Left renal cortex interstitium (tissue), 4 donors: ENCODE measurements around the gene TNFRSF1B. TPM values are rescaled to one million over a fixed set of nuclear protein-coding genes. Genes with fewer than 3 reads are reported as not detected.
"Not testable (repeated sequence)": the region's sequence is repeated elsewhere in the genome, so short reads cannot be mapped to it uniquely, and the experiment has no call there.

Experiments used
- DNase-seq, 4 donors: peaks; one replicate each; pipeline ENCODE4 v3.0.0-alpha.2; 2013; ENCODE audit warnings: low read depth in 4 of 4, low spot score in 2 of 4, missing footprints in 1 of 4
- polyA plus RNA-seq, 4 donors: library from polyadenylated mRNA; unstranded; fragments of 120-200 nt; gene quantifications; one replicate each; pipeline ENCODE4 v1.2.1, GENCODE V29; 2013; ENCODE audit not compliant: insufficient read length in 4 of 4

TNFRSF1B gene
- polyA plus RNA-seq, 4 donors, result 5.9 to 7.7 (median 6.7) TPM

DNA sequence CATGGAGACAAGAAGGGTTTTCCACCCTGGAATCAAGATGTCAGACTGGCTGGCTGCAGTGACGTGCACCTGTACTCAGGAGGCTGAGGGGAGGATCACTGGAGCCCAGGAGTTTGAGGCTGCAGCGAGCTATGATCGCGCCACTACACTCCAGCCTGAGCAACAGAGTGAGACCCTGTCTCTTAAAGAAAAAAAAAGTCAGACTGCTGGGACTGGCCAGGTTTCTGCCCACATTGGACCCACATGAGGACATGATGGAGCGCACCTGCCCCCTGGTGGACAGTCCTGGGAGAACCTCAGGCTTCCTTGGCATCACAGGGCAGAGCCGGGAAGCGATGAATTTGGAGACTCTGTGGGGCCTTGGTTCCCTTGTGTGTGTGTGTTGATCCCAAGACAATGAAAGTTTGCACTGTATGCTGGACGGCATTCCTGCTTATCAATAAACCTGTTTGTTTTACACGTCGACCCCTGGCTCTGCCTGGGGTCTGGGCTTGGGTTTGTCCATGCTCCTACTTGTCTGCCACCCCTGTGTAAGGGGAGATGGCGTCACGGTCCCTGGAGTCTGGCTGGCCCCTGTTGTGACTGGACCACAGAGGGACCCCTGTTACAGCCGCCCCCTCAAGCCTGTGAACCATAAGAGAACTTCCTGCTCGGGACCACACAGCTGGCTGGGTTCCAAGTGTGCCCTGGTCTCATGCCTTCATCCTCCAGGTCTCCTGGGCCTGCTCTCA, 42.1 kb downstream of the TNFRSF1B start:
- peak; percentile 60 to 86 (median 73) for DNase-seq

DNA sequence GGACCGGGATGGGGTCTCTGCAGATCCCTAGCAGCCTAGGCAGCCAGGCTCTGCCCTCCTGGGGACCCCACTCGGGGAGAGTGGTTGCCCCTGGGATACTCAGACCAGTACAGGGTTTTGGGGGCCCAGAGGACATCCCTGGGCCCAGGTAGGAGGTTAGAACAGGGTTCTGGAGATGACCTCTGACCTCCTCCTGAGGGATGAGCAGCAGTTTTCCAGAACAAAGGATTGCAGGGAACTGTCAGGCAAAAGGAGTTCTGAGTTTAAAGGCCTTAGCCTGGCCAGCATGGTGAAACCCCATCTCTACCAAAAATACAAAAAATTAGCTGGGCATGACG, 42.7 kb downstream of the TNFRSF1B start:
- DNase-seq, result no peak

DNA sequence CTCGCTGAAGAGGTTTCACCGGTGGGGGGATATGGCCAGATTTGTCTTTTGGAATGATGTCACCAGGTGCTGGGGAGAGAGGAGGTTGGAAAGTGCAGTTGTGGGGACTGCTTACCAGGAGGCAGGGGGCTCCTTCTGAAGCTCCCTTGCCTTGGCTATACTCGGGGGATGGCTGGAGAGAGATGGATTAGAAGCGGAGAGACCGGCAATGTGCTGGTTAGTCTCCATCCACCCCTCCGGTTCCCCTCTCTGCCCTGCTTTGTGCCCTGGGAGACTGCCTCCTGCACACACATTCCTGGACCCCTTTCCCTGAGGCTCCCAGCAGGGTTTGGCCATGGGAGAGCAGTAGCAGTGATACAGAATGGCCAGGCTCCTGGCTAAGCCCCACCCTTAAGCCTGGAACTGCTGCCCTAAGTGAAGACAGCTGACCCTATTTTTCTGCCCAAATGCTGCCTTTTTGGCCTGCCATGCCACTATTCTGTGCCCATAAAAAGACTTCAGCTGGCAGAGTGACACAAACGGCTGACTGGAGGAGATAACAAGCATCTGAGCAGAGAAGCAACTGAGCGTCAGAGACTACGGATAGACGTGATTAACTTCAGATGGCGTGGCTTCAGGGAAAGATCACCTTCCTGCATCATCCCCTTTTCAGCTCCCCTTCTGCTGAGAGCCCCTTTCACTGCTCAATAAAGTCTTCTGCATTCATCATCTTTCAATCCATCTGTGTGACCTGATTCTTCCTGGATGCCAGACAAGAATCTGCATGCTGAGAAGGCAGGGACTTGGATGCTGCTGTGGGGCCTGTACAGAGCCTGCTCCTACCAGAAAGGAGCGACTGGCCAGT, 48.5 kb downstream of the TNFRSF1B start:
- DNase-seq, result no peak

DNA sequence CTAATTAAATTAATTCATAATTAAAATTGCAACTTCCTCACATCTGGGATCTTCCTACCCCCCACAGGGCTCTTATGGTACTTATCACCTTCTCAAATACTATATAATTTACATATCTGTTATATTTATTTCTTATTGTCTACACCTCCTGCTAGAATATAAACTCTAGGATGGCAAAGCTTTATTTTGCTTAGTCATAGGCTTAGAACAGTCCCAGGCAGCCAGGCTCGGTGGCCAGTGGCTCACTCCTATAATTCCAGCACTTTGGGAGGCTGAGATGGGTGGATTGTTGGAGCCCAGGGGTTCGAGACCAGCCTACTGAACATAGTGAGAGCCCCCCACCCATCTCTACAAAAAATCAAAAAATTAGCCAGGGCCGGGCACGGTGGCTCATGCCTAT, 53.0 kb downstream of the TNFRSF1B start:
- no peak for DNase-seq

DNA sequence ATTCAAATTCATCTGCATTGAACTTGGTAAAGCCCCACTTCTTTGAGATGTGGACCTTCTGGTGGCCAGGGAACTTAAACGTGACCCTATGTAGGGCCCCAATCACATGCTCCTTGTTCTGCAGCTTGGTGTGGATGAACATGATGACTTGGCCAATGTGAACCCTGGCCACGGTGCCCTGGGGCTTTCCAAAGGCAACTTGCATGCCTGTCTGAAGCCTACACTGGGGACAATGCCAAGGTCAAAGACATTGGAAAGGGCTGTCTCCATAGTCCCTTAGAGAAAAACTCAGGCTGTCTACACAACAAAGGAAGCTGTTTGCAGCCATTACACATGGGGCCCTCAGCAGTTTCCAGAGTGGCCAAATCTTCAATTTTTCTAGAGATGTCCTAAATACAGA, 54.1 kb downstream of the TNFRSF1B start:
- DNase-seq, result no peak

DNA sequence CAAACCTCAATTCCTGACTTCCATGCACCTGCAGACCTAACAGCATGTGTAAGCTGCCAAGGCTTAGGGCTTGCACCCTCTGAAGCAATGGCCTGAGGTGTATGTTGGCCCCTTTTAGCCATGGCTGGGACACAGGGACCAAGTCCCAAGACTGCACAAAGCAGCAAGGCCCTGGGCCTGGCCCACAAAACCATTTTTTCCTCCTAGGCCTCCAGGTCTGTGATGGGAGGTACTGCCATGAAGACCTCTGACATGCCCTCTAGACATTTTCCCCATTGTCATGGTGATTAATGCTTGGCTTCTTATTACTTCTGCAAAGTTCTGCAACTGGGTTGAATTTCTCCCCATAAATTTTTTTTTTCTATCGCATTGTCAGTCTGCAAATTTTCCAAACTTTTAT, 55.9 kb downstream of the TNFRSF1B start:
- not testable (repeated sequence) for DNase-seq

DNA sequence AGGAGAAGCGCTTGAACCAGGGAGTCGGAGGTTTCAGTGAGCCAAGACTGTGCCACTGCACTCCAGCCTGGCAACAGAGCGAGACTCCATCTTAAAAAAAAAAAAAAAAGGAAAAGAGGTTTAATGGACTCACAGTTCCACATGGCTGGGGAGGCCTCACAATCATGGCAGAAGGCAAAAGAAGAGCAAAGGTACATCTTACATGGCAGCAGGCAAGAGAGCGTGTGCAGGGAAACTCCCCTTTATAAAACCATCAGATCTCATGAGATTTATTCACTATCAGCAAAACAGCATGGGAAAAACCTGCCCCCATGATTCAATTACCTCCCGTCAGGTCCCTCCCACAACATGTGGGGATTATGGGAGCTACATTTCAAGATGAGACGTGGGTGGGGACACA, 57.3 kb downstream of the TNFRSF1B start:
- not testable (repeated sequence) for DNase-seq

DNA sequence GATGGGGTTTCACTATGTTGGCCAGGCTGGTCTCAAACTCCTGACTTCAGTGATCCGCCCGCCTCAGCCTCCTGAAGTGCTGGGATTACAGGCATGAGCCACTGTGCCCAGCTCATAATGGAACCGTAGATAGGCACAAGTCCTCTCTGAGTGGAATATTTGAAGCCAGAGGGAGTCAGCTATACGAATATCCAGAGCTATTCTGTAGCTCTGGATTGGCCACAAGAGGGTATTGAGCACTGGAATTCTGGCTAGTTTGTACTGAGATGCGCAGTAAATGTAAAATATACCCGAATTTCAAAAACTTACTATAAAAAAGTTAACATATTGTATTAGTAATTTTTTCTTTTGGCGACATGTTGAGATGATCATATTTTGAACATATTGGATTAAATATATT, 62.2 kb downstream of the TNFRSF1B start:
- DNase-seq, result no peak

DNA sequence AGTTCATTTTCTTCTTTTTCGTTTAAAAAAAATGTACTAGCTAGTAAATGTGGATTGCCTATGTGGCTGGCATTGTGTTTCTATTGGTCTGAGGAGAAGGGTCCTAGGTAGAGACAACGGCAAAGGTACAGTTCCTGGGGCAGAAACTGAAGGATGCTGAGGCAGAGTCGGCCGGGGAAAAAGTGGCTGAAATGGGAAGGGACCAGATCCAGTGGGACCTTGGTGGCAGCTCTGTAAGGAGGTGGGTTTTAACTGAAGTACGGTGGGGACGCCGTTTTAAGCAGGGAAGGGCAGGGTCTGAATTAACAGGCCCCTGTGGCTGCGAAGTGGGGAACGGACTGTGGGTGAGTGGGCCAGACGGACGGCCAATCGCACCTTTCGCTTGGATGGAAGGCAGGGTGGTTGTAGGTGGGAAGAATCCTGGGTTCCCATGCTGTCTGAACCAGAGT, 62.6 kb downstream of the TNFRSF1B start:
- no peak for DNase-seq

DNA sequence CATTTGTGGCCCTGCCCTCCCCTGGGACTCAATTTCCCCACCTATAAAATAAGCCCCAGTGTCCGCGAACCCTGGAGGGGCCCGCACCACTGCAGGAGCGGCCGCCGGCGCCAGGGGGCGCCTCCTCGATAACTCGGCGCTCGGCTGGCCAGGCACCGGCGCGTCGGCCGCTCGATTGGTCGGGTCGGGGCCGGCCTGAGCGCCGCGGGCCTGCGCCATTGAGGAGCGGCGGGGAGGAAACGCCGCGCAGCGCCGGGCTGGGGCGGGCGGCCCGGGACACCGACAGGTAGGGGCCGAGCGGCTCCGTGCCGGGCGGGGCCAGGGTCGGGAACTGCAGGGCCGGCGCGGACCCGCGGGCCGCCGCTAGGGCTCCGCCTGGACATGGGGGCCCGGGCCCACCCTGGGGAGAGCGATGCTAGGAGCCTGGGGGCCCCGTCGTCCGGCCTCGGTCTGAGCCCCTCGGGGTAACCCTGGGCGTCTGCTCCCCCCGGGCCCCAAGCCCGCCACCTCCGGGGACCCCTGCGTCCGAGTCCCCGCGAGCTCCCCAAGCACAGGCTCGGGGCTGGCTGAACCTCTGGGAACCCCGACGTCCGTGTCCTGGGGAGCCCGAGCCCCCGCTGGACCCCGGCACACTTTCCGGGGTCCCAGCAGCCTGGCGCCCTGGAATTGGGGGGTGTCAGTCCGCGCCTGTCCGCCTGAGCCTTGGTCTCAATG, 63.2 kb downstream of the TNFRSF1B start, which contains the start of gene VPS13D:
Gene VPS13D, plus strand, starts transcription at position 196 of the 714 bp plus-strand sequence. CDS start 4,237 bp downstream, outside the sequence.
- peak in 1 of 4 donors; percentile 62 for DNase-seq

DNA sequence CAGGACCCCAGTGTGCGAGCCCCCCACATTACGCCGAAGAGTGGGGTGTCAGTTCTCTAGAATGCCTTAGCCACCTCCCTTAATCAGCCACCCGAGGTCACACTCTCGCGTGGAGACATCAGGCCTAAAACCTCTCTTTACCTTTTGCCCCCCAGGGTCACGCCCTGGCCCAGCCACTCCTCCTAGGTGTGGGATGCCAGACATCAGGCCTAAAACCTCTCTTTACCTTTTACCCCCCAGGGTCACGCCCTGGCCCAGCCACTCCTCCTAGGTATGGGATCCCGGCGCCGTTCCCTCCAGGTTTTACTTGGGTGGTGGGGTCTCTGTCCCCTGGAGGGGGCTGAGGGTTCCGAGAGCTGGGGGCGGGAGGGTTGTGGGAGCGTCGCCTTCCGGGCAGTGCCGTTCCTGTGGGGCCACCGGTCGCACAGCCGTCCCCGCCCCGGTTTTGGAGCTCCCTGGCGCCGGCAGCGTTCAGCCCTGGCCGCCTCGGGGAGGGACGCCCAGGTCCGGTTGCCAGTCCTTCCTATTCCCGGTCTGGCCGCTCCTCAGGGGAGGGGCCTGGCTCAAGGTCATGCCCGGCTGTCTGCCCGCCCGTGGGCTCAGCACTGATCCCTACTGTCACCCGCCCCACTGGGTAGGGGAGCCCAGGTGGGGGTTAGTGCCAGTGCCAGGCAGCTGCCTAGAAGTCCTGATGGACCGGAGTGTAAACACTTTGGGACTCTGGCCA, 63.9 kb downstream of the TNFRSF1B start:
- no peak for DNase-seq

DNA sequence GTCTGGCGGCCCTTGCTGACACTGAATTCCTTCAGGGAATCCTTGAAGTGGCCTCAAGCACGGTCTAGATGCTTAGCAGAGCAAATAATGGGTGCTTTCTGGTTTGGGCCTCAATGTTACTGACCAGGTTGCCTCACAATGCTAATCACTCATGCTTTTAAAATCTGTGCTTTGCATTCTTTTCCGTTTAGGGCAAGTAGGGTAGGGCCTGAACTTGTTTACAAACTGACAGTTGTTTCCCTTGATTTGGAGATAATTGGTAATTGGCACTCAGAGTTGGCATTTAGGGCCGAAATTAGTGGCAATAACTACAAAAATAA, 64.4 kb downstream of the TNFRSF1B start:
- DNase-seq, result no peak

DNA sequence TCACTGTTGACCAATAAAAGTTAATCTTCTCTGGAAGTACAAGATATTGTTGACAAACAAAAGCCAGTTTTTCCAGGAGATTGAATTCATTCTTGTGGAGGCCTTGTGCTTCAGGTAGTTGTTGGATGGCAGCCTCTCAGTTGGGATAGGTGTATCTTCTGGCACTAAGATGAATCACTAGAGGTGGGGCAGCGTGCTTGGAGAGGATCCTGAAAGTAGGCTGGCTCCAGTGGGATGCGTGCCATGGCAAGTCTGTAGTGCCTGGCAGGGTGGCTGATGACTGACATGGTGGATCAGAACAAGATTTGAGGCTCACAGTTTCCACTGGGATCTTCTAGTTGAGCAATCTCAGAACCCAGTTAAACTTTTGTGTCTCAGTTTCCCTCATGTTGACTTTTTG, 65.4 kb downstream of the TNFRSF1B start:
- DNase-seq, result no peak

DNA sequence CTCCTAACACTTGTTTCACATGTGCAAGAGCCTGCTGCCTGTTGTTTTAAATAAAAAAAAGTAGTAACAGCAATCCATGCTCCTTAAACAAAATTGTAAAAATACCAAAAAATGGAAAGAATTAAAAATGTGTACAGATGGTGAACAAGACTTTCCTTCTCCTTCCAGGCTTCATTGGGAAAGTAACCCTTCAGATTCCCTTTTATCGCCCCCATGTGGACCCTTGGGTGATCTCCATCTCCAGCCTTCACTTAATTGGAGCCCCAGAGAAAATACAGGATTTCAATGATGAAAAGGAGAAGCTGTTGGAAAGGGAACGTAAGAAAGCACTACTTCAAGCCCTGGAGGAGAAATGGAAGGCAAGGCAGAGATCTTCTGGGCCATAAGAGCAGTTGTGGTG, 77.3 kb downstream of the TNFRSF1B start:
- no peak for DNase-seq

DNA sequence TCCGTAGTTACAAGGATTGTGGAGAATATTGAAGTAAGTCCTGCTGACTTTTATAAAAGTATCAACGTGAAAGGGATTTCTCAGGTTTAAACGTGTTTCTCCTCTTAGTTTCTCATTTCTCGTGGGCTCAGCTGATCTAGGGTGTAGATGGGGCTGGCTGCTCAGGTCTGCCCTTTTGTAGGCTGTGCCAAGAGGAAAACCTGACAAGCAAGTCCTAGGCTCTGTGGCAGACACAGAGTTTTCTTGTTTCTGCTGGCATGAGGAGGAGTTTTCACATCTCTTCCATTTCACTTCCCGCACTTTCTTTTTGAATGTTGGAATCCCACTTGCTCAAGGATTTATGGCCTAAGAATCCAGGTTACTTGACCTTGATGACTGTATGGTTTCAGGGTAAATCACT, 77.8 kb downstream of the TNFRSF1B start:
- DNase-seq, result no peak

DNA sequence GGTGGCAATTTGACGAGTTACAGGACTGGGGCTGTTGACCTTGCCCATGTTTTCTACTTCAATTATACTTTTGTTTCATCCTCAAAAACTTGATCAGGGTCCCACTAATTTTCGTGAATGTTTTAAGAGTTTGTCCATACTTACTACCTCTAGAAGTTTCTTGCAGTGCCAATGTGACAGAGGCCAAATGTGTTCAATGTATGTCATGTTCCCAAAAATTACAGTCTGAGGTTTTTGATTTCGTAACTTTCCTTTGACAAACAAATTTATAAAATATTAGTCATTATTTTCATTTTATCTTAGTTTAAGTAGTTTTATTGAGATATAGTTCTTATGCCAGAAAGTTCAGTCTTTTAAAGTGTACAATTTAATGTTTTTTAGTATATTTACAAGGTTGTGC, 78.3 kb downstream of the TNFRSF1B start:
- DNase-seq, result no peak

DNA sequence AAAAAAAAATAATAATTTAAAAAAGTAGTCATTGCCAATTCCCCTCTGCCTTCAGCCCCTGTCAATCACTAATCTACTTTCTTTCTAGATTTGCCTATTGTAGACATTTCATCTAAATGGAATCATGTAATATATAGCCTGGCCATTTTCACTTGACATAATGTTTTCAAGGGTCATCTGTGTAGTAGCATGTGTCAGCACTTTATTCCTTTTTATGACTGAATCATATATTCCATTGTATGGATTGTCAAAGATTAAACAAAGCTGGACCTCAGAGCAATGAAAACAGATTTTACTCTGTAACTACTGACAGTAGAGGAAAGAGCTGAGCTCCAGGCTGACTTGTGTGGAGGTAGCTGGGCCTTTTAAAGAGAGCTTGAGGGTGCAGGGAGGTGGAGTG, 78.9 kb downstream of the TNFRSF1B start:
- DNase-seq, result no peak

DNA sequence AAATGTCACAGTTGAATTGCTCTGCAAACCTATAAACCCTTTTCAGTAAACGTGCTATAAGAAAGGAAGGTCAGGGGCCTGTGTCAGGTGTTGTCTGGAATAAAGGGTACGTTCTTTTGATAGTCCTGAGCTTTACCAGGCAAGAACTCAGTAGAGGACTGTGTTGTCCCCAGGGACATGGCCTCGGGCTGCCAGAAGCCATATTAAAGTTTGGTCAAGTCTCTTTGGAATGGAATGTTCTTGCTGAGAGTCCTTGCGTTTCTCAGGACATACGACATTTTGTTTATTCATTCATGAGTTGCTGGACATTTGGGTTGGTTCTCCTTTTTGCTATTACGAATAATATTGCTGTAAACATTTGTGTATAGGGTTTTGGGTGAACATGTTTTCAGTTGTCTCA, 79.8 kb downstream of the TNFRSF1B start:
- no peak for DNase-seq

DNA sequence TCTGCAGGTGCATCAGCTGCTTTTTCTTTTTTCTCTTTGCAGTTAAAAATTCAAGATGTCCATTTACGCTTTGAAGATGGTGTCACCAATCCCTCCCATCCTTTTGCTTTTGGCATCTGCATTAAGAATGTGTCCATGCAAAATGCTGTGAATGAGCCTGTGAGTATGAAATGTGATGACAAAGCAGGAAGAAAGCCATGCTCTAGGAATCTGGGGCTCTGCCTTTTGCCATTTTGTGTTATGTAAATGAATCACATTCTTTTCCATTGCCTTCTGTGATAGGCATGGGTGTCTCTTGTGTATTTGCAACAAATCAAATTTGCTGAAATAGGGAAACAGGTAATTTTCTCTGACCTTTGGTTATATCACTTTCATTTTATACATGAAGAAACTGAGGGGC, 82.4 kb downstream of the TNFRSF1B start:
- DNase-seq, result no peak

DNA sequence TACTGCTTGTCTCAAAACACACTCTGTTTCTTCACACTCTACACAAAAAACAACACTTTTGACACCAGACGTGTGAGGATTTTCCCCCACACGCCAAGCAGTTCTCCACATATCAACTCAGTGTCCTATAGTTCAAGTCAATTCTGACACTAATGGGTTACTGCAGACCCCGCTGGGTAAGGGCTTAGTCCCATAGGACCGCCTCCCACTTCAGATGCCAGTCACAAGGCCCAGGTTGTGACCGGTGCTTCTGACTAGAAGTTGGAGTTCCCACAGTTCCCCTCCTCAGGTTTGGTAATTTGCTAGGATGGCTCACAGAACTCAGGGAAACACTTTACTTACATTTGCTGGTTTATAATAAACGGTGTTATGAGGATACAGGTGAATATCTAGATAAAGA, 83.0 kb downstream of the TNFRSF1B start:
- DNase-seq, result no peak

DNA sequence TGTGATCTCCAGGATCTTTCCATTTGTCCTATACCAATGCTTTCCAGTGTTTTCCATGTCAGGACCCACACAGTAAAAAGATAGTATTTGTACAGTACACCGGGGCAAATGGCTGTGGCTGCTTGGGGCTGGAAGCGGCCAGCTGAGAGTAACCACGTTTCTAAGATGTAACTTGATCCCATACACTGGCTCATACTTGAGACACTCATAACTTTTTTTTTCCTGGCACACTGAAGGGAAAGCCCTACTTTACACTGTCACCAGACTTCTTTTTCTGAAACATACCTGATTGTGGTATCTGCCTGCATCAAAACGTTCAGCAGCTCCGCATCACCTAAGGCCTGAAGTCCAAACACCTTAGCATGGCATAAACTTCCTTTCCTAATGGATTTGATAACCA, 84.7 kb downstream of the TNFRSF1B start:
- no peak for DNase-seq
